ENCODE results near the gene MTERF4. TPM values are rescaled to one million over a fixed set of nuclear protein-coding genes. Genes with fewer than 3 reads are reported as not detected.

The MTERF4 gene
- total RNA-seq, 1 donor from 2014 or later: 21.5 TPM

- Mint-ChIP-seq H3K4me3 (ENCODE audit: unreplicated experiment) (no peak overlapping the region), H3K27me3 (ENCODE audit: low read depth) (no peaks in the 10 kb centered on the region), H3K27ac (ENCODE audit: unreplicated experiment) (no peak overlapping the region), H3K36me3 (ENCODE audit: low read depth) (no peaks in the 10 kb centered on the region), H3K4me1 (ENCODE audit: low read depth) (no peaks in the 10 kb centered on the region), H3K9me3 (ENCODE audit: low read depth) (no peaks in the 10 kb centered on the region)
- DNase-seq (ENCODE audit: low spot score): no peak
- TF ChIP-seq CTCF (IDR thresholded peaks at IDR 0.05): no peak
These were observed 8.7 kb upstream of the MTERF4 start for GRCh38 chr2:241110607-241111439.

GRCh38 chr2:241110089-241110606 is 8.1 kb upstream of the MTERF4 start:
- no peak for TF ChIP-seq CTCF (IDR thresholded peaks at IDR 0.05)
- Mint-ChIP-seq H3K27me3 (ENCODE audit: low read depth) (no peaks in the 10 kb centered on the region), H3K27ac (ENCODE audit: unreplicated experiment) (no peak overlapping the region), H3K4me3 (ENCODE audit: unreplicated experiment) (no peak overlapping the region), H3K4me1 (ENCODE audit: low read depth) (no peaks in the 10 kb centered on the region), H3K36me3 (ENCODE audit: low read depth) (no peaks in the 10 kb centered on the region), H3K9me3 (ENCODE audit: low read depth) (no peaks in the 10 kb centered on the region)
- DNase-seq (ENCODE audit: low spot score): no peak

GRCh38 chr2:241109210-241110088 is 7.4 kb upstream of the MTERF4 start:
- Mint-ChIP-seq H3K27me3 (ENCODE audit: low read depth) (no peaks in the 10 kb centered on the region), H3K4me3 (ENCODE audit: unreplicated experiment) (no peak overlapping the region), H3K36me3 (ENCODE audit: low read depth) (no peaks in the 10 kb centered on the region), H3K9me3 (ENCODE audit: low read depth) (no peaks in the 10 kb centered on the region), H3K4me1 (ENCODE audit: low read depth) (no peaks in the 10 kb centered on the region), H3K27ac (ENCODE audit: unreplicated experiment) (no peak overlapping the region)
- DNase-seq (ENCODE audit: low spot score): no peak
- no peak for TF ChIP-seq CTCF (IDR thresholded peaks at IDR 0.05)

- Mint-ChIP-seq H3K27ac (ENCODE audit: unreplicated experiment) (no peak overlapping the region), H3K36me3 (ENCODE audit: low read depth) (no peaks in the 10 kb centered on the region), H3K9me3 (ENCODE audit: low read depth) (no peaks in the 10 kb centered on the region), H3K27me3 (ENCODE audit: low read depth) (no peaks in the 10 kb centered on the region), H3K4me1 (ENCODE audit: low read depth) (no peaks in the 10 kb centered on the region), H3K4me3 (ENCODE audit: unreplicated experiment) (no peak overlapping the region)
- no peak for DNase-seq (ENCODE audit: low spot score)
- no peak for TF ChIP-seq CTCF (IDR thresholded peaks at IDR 0.05)
These were observed 6.5 kb upstream of the MTERF4 start for GRCh38 chr2:241108271-241109209.
